HG03103 (cell line): Measurements from ENCODE around the gene RNF123.

Source experiments
- ATAC-seq: cut with Tn5 transposase; IDR thresholded peaks from one replicate; pipeline ENCODE4 v1.9.1; 2021; ENCODE audit warnings: low read depth; ENCODE audit not compliant: unreplicated experiment

RNF123 gene

DNA sequence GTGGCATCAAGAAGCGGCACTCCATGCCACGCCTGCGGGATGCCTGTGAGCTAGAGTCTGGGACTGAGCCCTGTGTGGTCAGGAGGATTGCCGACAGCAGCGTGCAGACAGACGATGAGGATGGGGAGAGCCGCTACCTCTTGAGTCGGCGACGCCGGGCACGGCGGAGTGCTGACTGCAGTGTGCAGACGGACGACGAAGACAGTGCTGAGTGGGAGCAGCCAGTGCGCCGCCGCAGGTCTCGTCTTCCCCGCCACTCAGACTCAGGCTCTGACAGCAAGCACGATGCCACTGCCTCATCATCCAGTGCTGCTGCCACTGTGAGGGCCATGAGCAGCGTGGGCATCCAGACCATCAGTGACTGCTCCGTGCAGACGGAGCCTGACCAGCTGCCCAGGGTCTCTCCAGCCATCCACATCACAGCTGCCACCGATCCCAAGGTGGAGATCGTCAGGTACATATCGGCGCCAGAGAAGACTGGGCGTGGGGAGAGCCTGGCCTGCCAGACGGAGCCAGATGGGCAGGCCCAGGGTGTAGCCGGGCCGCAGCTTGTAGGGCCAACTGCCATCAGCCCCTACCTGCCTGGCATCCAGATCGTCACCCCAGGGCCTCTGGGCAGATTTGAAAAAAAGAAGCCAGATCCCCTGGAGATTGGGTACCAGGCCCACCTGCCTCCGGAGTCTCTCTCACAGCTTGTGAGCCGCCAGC is 32.0 kb upstream of the RNF123 start:
- no peak for ATAC-seq

DNA sequence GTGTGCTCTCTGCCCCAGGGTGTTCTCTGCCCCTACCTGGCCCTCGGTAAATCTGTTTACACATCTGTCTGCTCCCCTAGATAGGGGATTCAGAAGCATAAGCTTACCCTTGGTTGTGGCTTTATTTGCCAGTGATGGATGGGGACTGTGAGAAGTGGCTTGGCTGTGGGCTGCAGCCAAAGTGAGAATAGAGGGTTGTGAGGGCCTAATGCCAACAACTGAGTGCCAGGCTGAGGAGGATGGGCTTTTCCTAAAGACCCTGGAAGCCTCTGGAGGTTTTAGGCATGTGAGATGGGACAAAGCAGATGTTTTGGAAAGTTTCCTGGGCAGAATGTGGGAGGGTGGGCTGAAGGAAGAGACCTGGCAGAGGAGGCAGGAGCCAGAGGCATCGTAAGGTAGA is 30.6 kb upstream of the RNF123 start:
- no peak for ATAC-seq

- ATAC-seq: no peak
Observed at GRCh38 chr3:49659756-49660155, 29.6 kb upstream of the RNF123 start.

- ATAC-seq: no peak
Observed at GRCh38 chr3:49661281-49661680, 28.1 kb upstream of the RNF123 start.

DNA sequence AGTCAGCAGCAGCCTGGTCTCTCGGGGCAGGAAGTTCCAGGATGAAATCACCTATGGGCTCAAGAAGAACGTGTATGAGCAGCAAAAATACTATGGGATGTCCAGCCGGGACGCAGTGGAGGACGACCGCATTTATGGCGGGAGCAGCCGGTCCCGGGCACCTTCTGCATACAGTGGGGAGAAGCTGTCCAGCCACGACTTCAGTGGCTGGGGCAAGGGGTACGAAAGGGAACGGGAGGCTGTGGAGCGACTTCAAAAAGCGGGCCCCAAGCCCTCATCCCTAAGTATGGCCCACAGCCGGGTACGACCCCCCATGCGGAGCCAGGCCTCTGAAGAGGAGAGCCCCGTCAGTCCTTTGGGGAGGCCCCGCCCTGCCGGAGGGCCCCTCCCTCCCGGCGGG is 27.3 kb upstream of the RNF123 start:
- no peak for ATAC-seq

DNA sequence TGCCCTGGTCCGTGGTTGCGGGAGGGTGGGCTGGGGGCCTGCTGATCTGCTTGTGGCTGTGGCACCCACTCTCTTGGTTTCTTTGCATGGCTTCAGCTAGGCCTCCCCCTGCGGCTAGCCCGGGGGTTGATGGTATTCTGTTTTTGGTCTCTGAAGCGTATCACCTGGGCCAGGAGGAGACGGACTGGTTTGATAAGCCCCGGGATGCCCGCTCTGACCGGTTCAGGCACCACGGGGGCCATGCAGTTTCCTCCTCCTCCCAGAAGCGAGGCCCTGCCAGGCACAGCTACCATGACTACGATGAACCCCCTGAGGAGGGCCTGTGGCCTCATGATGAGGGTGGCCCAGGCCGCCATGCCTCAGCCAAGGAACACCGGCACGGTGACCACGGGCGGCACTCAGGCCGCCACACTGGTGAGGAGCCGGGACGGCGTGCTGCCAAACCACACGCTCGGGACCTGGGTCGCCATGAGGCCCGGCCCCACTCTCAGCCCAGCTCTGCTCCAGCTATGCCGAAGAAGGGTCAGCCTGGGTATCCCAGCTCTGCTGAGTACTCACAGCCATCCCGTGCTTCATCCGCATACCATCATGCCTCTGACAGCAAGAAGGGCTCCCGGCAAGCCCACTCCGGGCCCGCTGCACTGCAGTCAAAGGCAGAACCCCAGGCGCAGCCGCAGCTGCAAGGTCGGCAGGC is 26.5 kb upstream of the RNF123 start:
- no peak for ATAC-seq

GRCh38 chr3:49663831-49664230 is 25.5 kb upstream of the RNF123 start:
- no peak for ATAC-seq

- ATAC-seq: no peak
Observed at GRCh38 chr3:49664300-49664699, 25.1 kb upstream of the RNF123 start.

DNA sequence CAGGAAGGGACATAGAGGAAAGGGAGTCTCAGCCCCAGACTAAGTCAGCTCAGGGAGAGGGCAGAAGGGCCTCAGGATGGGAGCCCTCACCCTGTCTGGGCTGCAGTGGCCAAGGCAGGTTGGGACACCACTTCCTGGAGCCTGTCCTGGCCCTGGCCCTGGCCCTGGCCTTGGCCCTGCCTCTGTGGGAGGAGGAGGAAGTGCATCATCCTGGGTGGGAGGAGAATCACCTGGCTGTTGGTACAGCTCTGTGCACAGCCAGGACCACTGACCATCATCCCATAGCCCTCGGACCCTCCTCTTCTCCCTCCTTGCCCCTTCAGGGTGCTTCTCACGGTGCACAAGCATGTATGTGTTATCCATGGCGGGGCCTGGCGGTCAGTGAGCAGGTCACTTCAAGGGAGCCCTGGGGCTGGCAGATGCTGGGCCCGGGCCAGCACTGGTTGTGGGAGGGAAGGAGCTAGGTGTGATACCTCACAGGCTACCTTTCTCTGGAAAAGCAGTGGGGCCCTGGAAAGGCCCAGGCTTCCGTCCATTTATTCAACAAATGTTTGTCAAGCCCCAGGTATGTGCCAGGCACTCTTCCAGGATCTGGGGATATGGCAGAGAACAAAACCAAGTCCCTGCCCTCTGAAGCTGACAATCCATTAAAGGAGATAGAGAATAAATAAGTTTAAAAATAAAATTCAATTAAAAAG is 23.4 kb upstream of the RNF123 start:
- ATAC-seq: no peak

DNA sequence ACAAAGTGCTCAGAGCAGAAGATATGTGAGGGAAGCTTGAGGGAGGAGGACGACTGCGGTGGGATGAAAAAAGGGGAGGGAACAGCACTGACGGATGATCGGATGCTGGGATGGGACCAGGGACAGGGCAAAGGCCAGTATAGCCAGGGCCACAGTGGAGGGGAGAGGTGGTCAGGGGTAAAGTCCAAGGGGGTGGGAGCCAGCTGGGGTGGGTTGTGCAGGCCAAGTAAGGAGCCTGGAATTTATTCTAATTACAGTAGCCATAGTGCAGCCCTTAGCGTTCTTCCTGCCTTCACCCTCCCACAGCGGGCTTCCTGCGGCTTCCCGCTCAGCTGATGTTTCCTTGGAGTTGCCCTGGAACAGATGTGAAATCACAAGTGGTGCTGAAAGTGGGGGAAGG is 22.8 kb upstream of the RNF123 start:
- no peak for ATAC-seq

DNA sequence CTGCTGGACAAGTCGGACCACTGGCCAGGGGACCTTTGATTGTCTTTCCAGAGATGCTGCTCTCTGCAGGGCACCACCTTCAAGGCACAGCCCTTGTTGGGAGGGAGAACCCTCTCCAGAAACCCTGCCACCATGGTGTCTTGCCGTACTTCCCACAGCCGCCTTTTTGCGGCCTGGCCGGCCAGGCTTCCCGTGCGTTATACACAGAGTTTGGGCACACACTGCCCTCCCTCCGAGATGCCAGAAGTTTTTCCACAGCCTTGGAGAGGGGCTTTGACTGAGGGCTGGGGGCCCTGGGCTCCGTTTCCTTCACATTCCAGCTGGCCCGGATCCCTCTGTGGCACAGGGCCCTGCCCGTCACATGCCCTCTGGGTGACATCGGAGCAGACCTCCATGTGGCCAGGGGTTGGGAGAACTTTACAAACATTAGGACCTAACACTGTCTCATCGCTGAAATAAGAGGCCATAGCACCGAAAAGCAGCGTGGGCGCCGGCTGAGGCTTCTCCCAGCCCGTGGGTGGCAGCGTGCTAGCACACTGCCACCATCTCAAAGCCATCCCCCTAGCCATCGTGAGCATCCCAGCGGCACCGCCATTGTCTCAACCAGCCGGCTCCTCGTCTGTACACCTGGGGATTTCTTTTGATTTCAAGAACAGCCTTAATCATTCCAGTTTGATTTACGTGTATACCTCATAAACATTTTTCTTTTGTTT is 21.5 kb upstream of the RNF123 start:
- ATAC-seq: no peak

GRCh38 chr3:49668414-49668797 is 21.0 kb upstream of the RNF123 start:
- no peak for ATAC-seq

- ATAC-seq: no peak
Observed at GRCh38 chr3:49668861-49669260, 20.5 kb upstream of the RNF123 start.

DNA sequence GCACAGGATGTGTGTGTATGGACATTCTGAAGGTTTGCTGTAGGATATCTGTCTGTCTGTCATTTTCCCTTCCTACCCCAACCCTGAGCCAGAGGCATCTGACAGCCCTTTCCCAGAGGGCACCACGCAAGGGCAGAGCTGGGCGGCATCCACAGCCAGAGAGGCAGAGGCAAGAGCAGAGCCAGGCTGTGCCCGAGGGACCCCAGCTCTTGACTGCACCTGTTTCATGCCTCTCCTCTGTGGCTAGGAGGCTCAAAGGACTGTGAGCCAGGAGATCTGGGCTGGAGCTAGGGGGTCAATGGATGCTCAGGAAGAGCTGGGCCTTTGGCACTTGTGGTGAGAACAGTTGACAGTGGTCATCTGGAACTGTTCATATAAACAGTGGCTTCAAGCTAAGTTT is 20.0 kb upstream of the RNF123 start:
- no peak for ATAC-seq

DNA sequence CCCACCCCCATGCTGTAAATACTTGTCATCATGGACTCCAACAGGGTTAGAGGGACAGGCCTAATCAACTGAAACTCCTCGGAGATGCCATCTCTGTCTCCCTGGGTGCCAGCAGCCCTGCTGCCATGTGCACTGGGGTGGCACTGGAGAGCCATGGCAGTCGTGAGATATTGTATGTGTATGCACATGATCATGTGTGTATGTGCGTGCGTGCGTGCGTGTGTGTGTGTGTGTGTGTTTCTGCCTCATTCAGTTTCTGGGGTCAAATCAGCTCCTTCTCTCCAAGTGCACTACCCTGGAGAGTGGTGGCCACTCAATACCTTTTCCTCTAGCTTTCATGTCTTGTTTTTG is 18.4 kb upstream of the RNF123 start:
- ATAC-seq: no peak

- no peak for ATAC-seq
Observed at GRCh38 chr3:49671291-49672288, 17.8 kb upstream of the RNF123 start.

GRCh38 chr3:49673121-49673714 is 16.1 kb upstream of the RNF123 start:
- no peak for ATAC-seq

DNA sequence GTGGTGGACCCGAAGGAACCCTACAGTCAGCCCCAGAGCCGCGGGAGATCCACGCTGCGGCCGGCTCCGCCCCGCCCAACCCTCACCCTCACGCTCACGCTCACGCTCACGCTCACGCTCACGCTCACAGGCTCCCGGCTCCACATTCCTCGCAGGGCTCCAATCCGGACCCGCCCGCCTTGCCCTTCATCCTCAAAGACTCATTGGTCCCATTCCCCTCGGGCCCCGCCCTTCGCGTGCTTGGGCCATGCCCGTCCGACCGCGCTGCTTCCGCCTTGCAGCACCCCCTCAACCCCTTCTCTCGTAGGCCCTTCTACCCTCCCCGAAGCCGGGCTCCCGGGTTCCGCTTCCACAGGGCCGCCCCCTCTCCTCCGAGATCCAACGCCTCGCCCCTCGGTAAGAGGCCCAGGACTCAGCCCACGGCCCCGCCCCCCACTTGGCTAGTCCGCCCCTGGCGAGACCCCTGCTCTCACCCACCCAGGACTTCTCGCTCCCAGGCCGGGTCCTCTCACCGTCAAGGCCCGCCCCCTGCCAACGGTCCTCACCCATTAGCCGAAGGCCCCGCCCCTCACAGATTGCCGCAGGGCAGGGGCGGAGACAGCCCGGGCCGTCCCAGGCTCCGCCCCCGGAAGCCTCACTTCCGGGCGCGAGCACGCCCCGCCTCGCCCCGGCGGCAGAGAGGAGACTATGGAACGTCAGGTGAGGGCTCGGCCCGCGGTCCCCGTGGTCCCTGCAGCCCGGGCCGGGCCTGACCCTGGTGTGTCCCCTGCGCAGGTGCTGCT is 15.5 kb upstream of the RNF123 start, which contains the start of gene APEH:
Gene APEH (plus strand): TSS at position 637 of the 782 bp plus-strand sequence. CDS start 51 bp downstream, at position 688.
- ATAC-seq: peak; percentile 74

DNA sequence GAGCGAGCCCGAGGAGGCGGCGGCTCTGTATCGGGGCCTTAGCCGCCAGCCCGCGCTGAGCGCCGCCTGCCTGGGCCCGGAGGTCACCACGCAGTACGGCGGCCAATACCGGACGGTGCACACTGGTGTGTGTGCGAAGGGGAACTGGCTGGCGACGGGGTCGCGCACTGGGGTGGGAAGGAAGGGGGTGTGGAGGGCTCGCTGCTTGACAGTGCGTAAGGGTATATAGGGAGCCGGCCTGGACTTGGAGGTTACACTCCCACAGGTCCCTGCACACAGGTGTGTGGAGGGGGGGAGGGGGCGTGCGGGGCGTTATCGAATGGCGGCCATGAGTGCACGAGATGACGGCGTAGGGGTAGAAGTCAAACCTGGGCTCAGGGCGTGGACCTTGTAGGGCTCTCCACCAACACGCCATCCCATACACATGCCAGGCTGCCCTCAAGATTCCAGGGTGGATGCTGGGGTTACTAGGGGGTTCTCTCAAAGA is 14.8 kb upstream of the RNF123 start:
- peak; percentile 10 for ATAC-seq
